Measurements from ENCODE around the gene MRPS6.

The MRPS6 gene

GRCh38 chr21:34100337-34100736 is 27.0 kb downstream of the MRPS6 start:
- no peak for DNase-seq (ENCODE audit: low read depth in 2 of 2)

GRCh38 chr21:34100790-34101189 is 27.4 kb downstream of the MRPS6 start:
- no peak for DNase-seq (ENCODE audit: low read depth in 2 of 2)

GRCh38 chr21:34105947-34106541 is 32.7 kb downstream of the MRPS6 start:
- DNase-seq (ENCODE audit: low read depth in 2 of 2), result no peak

- DNase-seq (ENCODE audit: low read depth in 2 of 2), result no peak
Observed at GRCh38 chr21:34107606-34108005, 34.2 kb downstream of the MRPS6 start.

GRCh38 chr21:34109075-34109474 is 35.7 kb downstream of the MRPS6 start:
- no peak for DNase-seq (ENCODE audit: low read depth in 2 of 2)

GRCh38 chr21:34110594-34111202 is 37.3 kb downstream of the MRPS6 start:
- DNase-seq (ENCODE audit: low read depth in 2 of 2), result no peak

GRCh38 chr21:34112316-34113033 is 39.1 kb downstream of the MRPS6 start:
- no peak for DNase-seq (ENCODE audit: low read depth in 2 of 2)

GRCh38 chr21:34113842-34114241 is 40.5 kb downstream of the MRPS6 start:
- DNase-seq (ENCODE audit: low read depth in 2 of 2), result no peak

- DNase-seq (ENCODE audit: low read depth in 2 of 2), result no peak
Observed at GRCh38 chr21:34115160-34115559, 41.8 kb downstream of the MRPS6 start.

- DNase-seq (ENCODE audit: low read depth in 2 of 2), result no peak
Observed at GRCh38 chr21:34116569-34116968, 43.2 kb downstream of the MRPS6 start.

GRCh38 chr21:34120867-34121266 is 47.5 kb downstream of the MRPS6 start:
- no peak for DNase-seq (ENCODE audit: low read depth in 2 of 2)

- DNase-seq (ENCODE audit: low read depth in 2 of 2), result no peak
Observed at GRCh38 chr21:34122047-34122446, 48.7 kb downstream of the MRPS6 start.

GRCh38 chr21:34123609-34124008 is 50.2 kb downstream of the MRPS6 start:
- DNase-seq (ENCODE audit: low read depth in 2 of 2), result no peak

GRCh38 chr21:34126269-34126668 is 52.9 kb downstream of the MRPS6 start:
- DNase-seq (ENCODE audit: low read depth in 2 of 2), result no peak

GRCh38 chr21:34126691-34127090 is 53.3 kb downstream of the MRPS6 start:
- no peak for DNase-seq (ENCODE audit: low read depth in 2 of 2)

- no peak for DNase-seq (ENCODE audit: low read depth in 2 of 2)
Observed at GRCh38 chr21:34128124-34128523, 54.7 kb downstream of the MRPS6 start.

- DNase-seq (ENCODE audit: low read depth in 2 of 2), result no peak
Observed at GRCh38 chr21:34128674-34129038, 55.3 kb downstream of the MRPS6 start.

GRCh38 chr21:34129039-34129891 is 55.9 kb downstream of the MRPS6 start:
- peak; percentile 33 to 55 for DNase-seq (ENCODE audit: low read depth in 2 of 2)

GRCh38 chr21:34129901-34130715 is 56.7 kb downstream of the MRPS6 start:
- no peak for DNase-seq (ENCODE audit: low read depth in 2 of 2)

- DNase-seq (ENCODE audit: low read depth in 2 of 2), result no peak
Observed at GRCh38 chr21:34130716-34130985, 57.3 kb downstream of the MRPS6 start.

GRCh38 chr21:34131586-34131985 is 58.2 kb downstream of the MRPS6 start:
- DNase-seq (ENCODE audit: low read depth in 2 of 2), result no peak

GRCh38 chr21:34132202-34132601 is 58.8 kb downstream of the MRPS6 start:
- DNase-seq (ENCODE audit: low read depth in 2 of 2), result no peak
